H9 (cell line): Measurements from ENCODE around the gene ANKRD2. TPM values are rescaled to one million over a fixed set of nuclear protein-coding genes. Genes with fewer than 3 reads are reported as not detected.

Source experiments
- DNase-seq: peaks from one replicate; pipeline ENCODE4 v3.0.0-alpha.2; 2017
- H2AFZ ChIP-seq: one replicate; pipeline ENCODE4 v1.6.1; 2013; ENCODE audit warnings: mild to moderate bottlenecking, low read length, control low read depth, moderate library complexity
- H2AK5ac ChIP-seq: 2 replicates; pipeline ENCODE4 v1.6.1; 2013; ENCODE audit warnings: low read length, control low read depth, mixed read lengths; ENCODE audit not compliant: insufficient read length
- H2BK120ac ChIP-seq: one replicate; pipeline ENCODE4 v1.6.1; 2013; ENCODE audit warnings: low read depth, mild to moderate bottlenecking, low read length, control low read depth, inconsistent platforms; ENCODE audit not compliant: poor library complexity, severe bottlenecking
- H2BK12ac ChIP-seq: 2 replicates; pipeline ENCODE4 v1.6.1; 2013; ENCODE audit warnings: low read length, control low read depth, mixed read lengths, low read depth; ENCODE audit not compliant: insufficient read length
- H2BK15ac ChIP-seq: 2 replicates; pipeline ENCODE4 v1.6.1; 2013; ENCODE audit warnings: low read depth, low read length, control low read depth
- H2BK20ac ChIP-seq: one replicate; pipeline ENCODE4 v1.6.1; 2013; ENCODE audit warnings: low read depth, mild to moderate bottlenecking, low read length, control low read depth, inconsistent platforms; ENCODE audit not compliant: poor library complexity, severe bottlenecking
- H2BK5ac ChIP-seq: 2 replicates; pipeline ENCODE4 v1.6.1; 2013; ENCODE audit warnings: low read length, control low read depth, mixed read lengths; ENCODE audit not compliant: insufficient read length
- H3K14ac ChIP-seq: 2 replicates; pipeline ENCODE4 v1.6.1; 2013; ENCODE audit warnings: low read length, control low read depth; ENCODE audit not compliant: insufficient read depth
- H3K18ac ChIP-seq: 2 replicates; pipeline ENCODE4 v1.6.1; 2013; ENCODE audit warnings: low read depth, mild to moderate bottlenecking, mixed read lengths, low read length, control low read depth; ENCODE audit not compliant: insufficient read length
- H3K23ac ChIP-seq: 2 replicates; pipeline ENCODE4 v1.6.1; 2013; ENCODE audit warnings: low read length, control low read depth, mixed read lengths, low read depth; ENCODE audit not compliant: insufficient read length
- H3K23me2 ChIP-seq: 2 replicates; pipeline ENCODE4 v1.6.1; 2013; ENCODE audit warnings: low read depth, mild to moderate bottlenecking, mixed read lengths, low read length, control low read depth; ENCODE audit not compliant: insufficient read length, poor library complexity, severe bottlenecking
- H3K27ac ChIP-seq: 2 replicates; pipeline ENCODE4 v1.5.1; 2013; ENCODE audit warnings: low read length, control low read depth, mixed read lengths, low read depth; ENCODE audit not compliant: insufficient read length
- H3K27me3 ChIP-seq: 2 replicates; pipeline ENCODE4 v1.6.1; 2013; ENCODE audit warnings: low read length, control low read depth, inconsistent platforms; ENCODE audit not compliant: insufficient read depth
- H3K4ac ChIP-seq: 2 replicates; pipeline ENCODE4 v1.6.1; 2013; ENCODE audit warnings: low read depth, mild to moderate bottlenecking, control low read depth, inconsistent platforms, low read length, moderate library complexity
- H3K4me1 ChIP-seq: 2 replicates; pipeline ENCODE4 v1.6.1; 2013; ENCODE audit warnings: low read length, control low read depth, inconsistent platforms; ENCODE audit not compliant: insufficient read depth
- H3K4me2 ChIP-seq: 2 replicates; pipeline ENCODE4 v1.6.1; 2013; ENCODE audit warnings: low read length, control low read depth, mixed read lengths; ENCODE audit not compliant: insufficient read length, insufficient read depth
- H3K56ac ChIP-seq: 2 replicates; pipeline ENCODE4 v1.6.1; 2013; ENCODE audit warnings: low read depth, mild to moderate bottlenecking, mixed read lengths, low read length, control low read depth; ENCODE audit not compliant: insufficient read length
- H3K79me1 ChIP-seq: 2 replicates; pipeline ENCODE4 v1.6.1; 2013; ENCODE audit warnings: low read depth, mild to moderate bottlenecking, moderate library complexity, low read length, control low read depth, inconsistent platforms; ENCODE audit not compliant: insufficient read depth, poor library complexity, severe bottlenecking
- H3K79me2 ChIP-seq: 2 replicates; pipeline ENCODE4 v1.6.1; 2013; ENCODE audit warnings: low read length, control low read depth, inconsistent platforms; ENCODE audit not compliant: insufficient read depth
- H3K9ac ChIP-seq: 2 replicates; pipeline ENCODE4 v1.6.1; 2013; ENCODE audit warnings: low read length, control low read depth, mixed read lengths; ENCODE audit not compliant: insufficient read length; ENCODE audit errors: extremely low read depth
- H3K9me3 ChIP-seq: one replicate; pipeline ENCODE4 v1.6.1; 2013; ENCODE audit warnings: low read depth, low read length, inconsistent platforms; ENCODE audit not compliant: control insufficient read depth
- H3T11ph ChIP-seq: one replicate; pipeline ENCODE4 v1.6.1; 2013; ENCODE audit warnings: mild to moderate bottlenecking, low read length, control low read depth, inconsistent platforms
- H4K20me1 ChIP-seq: one replicate; pipeline ENCODE4 v1.6.1; 2013; ENCODE audit not compliant: control insufficient read depth, insufficient read length, insufficient read depth
- H4K5ac ChIP-seq: 2 replicates; pipeline ENCODE4 v1.6.1; 2013; ENCODE audit warnings: low read depth, mild to moderate bottlenecking, mixed read lengths, low read length, control low read depth; ENCODE audit not compliant: insufficient read length
- H4K8ac ChIP-seq: replicated peaks from 2 replicates; pipeline ENCODE4 v1.6.1; 2013; ENCODE audit warnings: low read length, control low read depth, mixed read lengths, low read depth; ENCODE audit not compliant: insufficient read length
- H4K91ac ChIP-seq: 2 replicates; pipeline ENCODE4 v1.6.1; 2013; ENCODE audit warnings: low read depth, mild to moderate bottlenecking, moderate library complexity, mixed read lengths, low read length, control low read depth; ENCODE audit not compliant: insufficient read length
- H3K27ac Mint-ChIP-seq, 3 experiments: 2 replicates in 2 of 3; 3 replicates in 1 of 3; pipeline ENCODE4 v1.8.0; 2020 to 2021; ENCODE audit warnings: mixed read lengths in 3 of 3, mild to moderate bottlenecking in 1 of 3, moderate library complexity in 1 of 3
- H3K27me3 Mint-ChIP-seq: 2 replicates; pipeline ENCODE4 v1.8.0; 2021; ENCODE audit warnings: low read depth, mild to moderate bottlenecking, moderate library complexity, mixed read lengths
- H3K36me3 Mint-ChIP-seq, 3 experiments: 2 replicates in 2 of 3; 3 replicates in 1 of 3; pipeline ENCODE4 v1.8.0; 2020 to 2021; ENCODE audit warnings: low read depth in 3 of 3, mixed read lengths in 3 of 3; ENCODE audit not compliant: insufficient read depth in 1 of 3
- H3K4me1 Mint-ChIP-seq, 2 experiments: 2 replicates each; pipeline ENCODE4 v1.8.0; 2020; ENCODE audit warnings: mixed read lengths in 2 of 2
- H3K4me3 Mint-ChIP-seq, 2 experiments: 2 replicates in 1 of 2; 3 replicates in 1 of 2; pipeline ENCODE4 v1.8.0; 2020 to 2021; ENCODE audit warnings: mild to moderate bottlenecking in 2 of 2, mixed read lengths in 2 of 2, moderate library complexity in 1 of 2
- H3K9me3 Mint-ChIP-seq, 2 experiments: 2 replicates in 1 of 2; 3 replicates in 1 of 2; pipeline ENCODE4 v1.8.0; 2020; ENCODE audit warnings: mild to moderate bottlenecking in 2 of 2, mixed read lengths in 2 of 2, moderate library complexity in 1 of 2
- WGBS: extraction: QIAGEN DNeasy Blood & Tissue Kit; methylation state at CpG from one replicate; pipeline ENCODE4 v1.1.7; 2013; ENCODE audit warnings: missing lambda C conversion rate, low lambda C conversion rate, mixed read lengths; ENCODE audit not compliant: insufficient read length; ENCODE audit errors: extremely low coverage; 5-methylcytosine and 5-hydroxymethylcytosine counted together
- total RNA-seq: library from RNA; stranded (reverse); gene quantifications from 2 replicates; pipeline ENCODE4 v1.2.1, GENCODE V29; 2021
- TF ChIP-seq, protein P1 (sequence below): fragments of 200-600 bp; sonication (generic); conservative IDR thresholded peaks from 3 replicates; pipeline ENCODE4 v1.8.0; 2021; ENCODE audit warnings: antibody characterized with exemption, mild to moderate bottlenecking

The ANKRD2 gene
- total RNA-seq, 1 experiment from 2014 or later = not detected

DNA sequence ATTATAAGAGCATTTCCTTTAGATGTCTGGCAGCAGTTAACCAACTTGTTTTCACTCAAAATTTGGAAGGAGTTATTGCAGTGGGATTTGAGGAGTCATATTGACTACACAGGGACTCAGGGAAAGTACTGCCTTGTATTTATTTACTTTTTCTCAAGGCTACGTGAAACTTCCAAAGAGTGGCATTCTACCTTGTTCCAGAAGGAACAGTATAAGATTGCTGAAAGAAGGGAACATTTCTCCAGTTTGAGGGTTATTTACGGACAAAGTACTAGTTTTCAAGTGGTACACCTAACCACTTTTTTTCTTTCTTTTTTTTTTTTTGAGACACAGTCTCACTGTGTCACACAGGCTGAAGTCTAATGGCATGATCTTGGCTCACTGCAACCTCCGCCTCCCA is 55.6 kb downstream of the ANKRD2 start:
- H3K27ac Mint-ChIP-seq = no peak overlapping the region
- no peak overlapping the region for H3K4me2 ChIP-seq
- H3T11ph ChIP-seq = no peak overlapping the region
- no peak overlapping the region for H3K4ac ChIP-seq
- H4K8ac ChIP-seq = no peak overlapping the region
- H2BK12ac ChIP-seq = no peak overlapping the region
- no peaks in the 10 kb centered on the region for H3K27me3 Mint-ChIP-seq
- no peak overlapping the region for H3K9ac ChIP-seq
- no peak overlapping the region for H3K14ac ChIP-seq
- H3K4me3 Mint-ChIP-seq = no peak overlapping the region
- H3K79me1 ChIP-seq = no peaks in the 10 kb centered on the region
- no peak overlapping the region for H2AFZ ChIP-seq
- H4K20me1 ChIP-seq = no peaks in the 10 kb centered on the region
- H3K23me2 ChIP-seq = peaks cover 4% of the 10 kb centered on the region
- H3K4me1 ChIP-seq = no peaks in the 10 kb centered on the region
- peaks cover 0 to 1% (median under 1%) of the 10 kb centered on the region in 3 experiments; a peak in 4 of 7 replicates for H3K36me3 Mint-ChIP-seq
- H3K27me3 ChIP-seq = no peaks in the 10 kb centered on the region
- H4K91ac ChIP-seq = no peak overlapping the region
- H3K23ac ChIP-seq = no peak overlapping the region
- TF ChIP-seq, protein P1, sequence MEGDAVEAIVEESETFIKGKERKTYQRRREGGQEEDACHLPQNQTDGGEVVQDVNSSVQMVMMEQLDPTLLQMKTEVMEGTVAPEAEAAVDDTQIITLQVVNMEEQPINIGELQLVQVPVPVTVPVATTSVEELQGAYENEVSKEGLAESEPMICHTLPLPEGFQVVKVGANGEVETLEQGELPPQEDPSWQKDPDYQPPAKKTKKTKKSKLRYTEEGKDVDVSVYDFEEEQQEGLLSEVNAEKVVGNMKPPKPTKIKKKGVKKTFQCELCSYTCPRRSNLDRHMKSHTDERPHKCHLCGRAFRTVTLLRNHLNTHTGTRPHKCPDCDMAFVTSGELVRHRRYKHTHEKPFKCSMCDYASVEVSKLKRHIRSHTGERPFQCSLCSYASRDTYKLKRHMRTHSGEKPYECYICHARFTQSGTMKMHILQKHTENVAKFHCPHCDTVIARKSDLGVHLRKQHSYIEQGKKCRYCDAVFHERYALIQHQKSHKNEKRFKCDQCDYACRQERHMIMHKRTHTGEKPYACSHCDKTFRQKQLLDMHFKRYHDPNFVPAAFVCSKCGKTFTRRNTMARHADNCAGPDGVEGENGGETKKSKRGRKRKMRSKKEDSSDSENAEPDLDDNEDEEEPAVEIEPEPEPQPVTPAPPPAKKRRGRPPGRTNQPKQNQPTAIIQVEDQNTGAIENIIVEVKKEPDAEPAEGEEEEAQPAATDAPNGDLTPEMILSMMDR = no peak
- H2BK15ac ChIP-seq = no peak overlapping the region
- H3K9me3 Mint-ChIP-seq = no peaks in the 10 kb centered on the region; a peak in 1 of 5 replicates
- no peak overlapping the region for H3K18ac ChIP-seq
- DNase-seq = no peak
- no peak overlapping the region for H3K56ac ChIP-seq
- H3K4me1 Mint-ChIP-seq = peaks cover 6 to 7% of the 10 kb centered on the region in 2 experiments
- H2BK120ac ChIP-seq = no peak overlapping the region
- no peaks in the 10 kb centered on the region for H3K9me3 ChIP-seq
- no CpG with 5 or more reads among the region's 3 CpGs for WGBS
- no peak overlapping the region for H2BK20ac ChIP-seq
- no peak overlapping the region for H2BK5ac ChIP-seq
- H3K27ac ChIP-seq = no peak overlapping the region
- no peak overlapping the region for H4K5ac ChIP-seq
- no peak overlapping the region for H2AK5ac ChIP-seq
- 0 out of 2 replicates have a peak, but pooled peaks cover 3% of the 10 kb centered on the region for H3K79me2 ChIP-seq
